NK-92 (cell line): Measurements from ENCODE around the gene HSDL2.

Source experiments
- DNase-seq: peaks from one replicate; lab custom pipeline; 2025; ENCODE audit not compliant: unreplicated experiment; lab: John Stamatoyannopoulos, UW

HSDL2 gene

DNA sequence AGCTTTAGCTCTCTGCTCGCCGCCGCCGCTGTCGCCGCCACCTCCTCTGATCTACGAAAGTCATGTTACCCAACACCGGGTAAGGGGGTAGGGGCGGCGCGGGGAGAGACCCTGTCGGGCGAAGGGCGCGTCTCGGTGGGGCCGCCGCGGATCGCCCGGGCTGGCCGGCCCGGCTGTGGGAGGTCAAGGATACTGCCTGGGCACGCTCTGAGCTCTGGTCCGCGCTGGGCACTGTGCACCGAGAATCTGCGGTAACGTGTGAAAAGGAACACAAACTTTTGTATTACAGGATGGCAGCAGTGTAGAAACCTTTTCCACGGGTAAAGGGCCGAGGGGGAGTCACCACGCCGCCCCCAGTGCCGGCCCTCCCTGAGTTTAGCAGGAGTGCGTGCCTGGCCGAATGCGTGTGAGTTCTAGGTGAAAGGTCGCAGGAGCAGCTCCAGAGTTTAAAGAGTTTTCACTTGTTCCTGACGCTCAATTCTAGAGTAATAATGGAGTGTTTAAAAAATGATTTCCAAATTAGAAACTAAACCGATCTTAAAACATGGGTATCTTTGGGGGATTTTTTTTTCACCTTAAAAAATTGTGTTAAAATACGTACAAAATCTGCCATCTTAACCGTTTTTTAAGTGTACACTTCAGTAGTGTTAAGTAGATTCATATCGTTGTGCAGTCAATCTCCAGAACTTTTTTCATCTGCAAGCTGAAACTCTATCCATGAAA is at the start of gene HSDL2:
Gene HSDL2, plus strand, starts transcription at position 7 of the 723 bp plus-strand sequence. Its CDS starts 56 bp downstream, at position 63.
- DNase-seq: no peak

- no peak for DNase-seq
Observed at GRCh38 chr9:112331674-112331952, 48.3 kb upstream of the HSDL2 start.

DNA sequence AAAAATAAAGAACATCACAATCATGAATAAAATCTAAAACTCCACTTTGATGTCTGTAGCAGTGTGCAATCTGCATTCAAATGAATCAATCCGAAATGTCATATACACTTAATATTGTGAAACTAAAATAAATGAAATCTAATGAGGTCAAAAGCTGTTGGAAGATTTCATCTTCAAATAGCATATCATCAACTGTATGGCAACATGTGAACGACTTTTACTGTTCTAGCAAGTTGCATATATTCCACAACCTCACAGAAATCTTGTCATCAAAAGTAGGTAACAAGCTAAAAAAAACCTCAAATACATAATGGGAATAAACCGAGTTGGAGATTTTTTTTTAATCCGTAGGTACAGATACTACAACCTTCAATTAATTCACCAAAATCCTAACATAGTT is 47.7 kb upstream of the HSDL2 start:
- no peak for DNase-seq

DNA sequence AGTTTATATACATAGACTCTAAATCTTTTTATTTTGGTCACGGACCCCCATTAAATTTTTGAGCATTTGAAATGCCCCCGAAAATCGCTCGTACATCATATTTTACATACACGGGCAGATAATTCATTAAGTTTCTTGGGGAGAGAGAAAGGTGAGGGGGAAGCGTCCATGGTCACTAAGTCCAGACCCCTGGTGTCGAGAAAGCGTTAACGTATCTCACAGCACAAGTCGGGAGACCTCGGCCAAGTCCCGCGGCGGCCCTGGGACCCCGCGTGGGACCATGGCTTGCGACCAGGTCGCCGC is 47.3 kb upstream of the HSDL2 start:
- no peak for DNase-seq

GRCh38 chr9:112332977-112333638 is 46.8 kb upstream of the HSDL2 start, which contains the start of gene PTBP3:
PTBP3 (minus strand) TSS chr9:112333619; CDS start chr9:112297865, 35,754 bp downstream.
- DNase-seq: no peak

GRCh38 chr9:112333639-112334431 is 46.1 kb upstream of the HSDL2 start:
- peak; percentile 36 for DNase-seq

DNA sequence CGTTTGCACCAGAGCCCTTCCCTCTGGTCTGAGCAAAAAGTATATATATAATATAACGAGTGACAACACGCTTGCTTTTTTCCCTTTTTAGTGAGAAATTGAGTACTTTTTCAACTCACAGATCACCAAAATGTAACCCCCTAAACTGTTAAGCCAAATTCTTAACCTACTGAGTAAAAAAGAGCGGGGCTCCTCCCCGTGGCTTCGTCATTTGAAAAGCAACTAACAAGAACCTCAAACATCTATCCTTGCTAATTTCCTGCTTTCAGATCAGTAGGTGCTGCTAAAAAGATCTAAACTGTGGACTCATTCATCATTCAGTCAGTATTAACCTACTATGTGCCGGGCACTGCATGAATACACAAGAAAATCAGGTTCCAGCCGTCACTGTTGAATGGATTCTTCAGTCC is 45.5 kb upstream of the HSDL2 start:
- DNase-seq: no peak

- DNase-seq: no peak
Observed at GRCh38 chr9:112337547-112337946, 42.4 kb upstream of the HSDL2 start.

GRCh38 chr9:112338561-112338960 is 41.3 kb upstream of the HSDL2 start:
- DNase-seq: no peak

DNA sequence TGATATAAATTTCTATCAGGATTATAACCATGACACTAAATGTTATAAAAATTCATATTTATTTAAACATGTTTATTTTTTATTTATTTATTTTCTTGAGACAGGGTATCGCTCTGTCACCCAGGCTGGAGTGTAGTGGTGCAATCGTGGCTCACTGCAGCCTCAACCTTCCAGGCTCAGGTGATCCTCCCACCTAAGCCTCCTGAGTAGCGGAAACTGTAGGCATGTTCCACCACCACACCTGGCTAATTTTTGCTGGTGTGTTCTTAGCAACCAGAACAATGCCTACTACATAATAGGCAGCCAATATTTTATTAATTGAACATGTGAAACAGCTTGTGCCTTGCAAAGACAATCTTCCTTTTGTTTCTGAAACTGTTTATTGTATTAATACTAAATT is 40.0 kb upstream of the HSDL2 start:
- DNase-seq: no peak

DNA sequence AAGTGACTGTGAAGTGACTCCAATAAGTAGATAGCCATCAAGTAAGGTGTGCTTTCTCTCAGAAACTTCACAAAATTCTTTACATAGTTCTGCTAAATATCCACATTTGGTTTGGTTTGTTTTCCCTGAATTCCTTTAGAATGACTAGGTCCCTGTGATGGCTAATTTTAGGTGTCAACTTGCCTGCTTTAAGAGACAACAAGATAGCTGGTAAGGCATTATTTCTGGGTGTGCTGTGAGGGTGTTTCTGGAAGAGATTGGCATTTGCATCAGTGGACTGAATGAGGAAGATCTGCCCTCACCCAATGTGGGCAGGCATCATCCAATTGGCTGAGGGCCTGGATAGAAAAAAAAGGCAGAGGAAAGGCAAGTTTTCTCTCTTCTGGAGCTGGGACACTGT is 38.2 kb upstream of the HSDL2 start:
- no peak for DNase-seq

DNA sequence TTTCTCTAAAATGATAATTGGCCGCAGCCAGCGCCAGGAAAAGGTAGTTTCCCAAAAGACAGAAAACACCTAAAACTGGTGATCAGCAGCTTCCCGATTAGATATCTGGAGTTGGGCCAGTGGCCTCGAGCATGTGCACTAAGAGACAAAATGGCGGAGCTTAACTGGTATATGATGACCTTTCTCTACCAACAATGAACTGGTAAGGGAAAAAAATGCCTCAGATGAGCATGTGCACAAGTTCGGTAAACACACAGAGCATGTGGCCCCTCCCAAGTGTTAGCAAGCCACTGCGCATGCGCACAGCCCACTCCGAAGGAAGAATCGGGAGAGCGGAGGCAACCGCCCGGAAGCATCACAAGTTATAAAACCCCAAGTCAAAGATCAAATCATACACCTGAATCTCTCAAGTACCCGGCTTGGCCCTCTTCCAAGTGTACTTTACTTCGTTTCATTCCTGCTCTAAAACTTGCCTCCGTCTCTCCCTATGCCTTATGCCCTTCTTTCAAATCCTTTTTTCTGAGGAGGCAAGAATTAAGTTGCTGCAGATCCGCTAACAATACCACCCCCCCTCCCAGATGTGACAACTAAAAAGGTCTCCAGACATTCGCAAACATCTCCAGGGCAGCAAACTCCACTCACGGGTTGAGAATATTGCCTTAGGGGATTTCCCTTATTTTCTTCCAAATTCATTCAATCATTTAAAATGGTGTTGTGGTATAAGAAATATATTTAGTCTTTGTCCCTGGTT is 31.5 kb upstream of the HSDL2 start:
- DNase-seq: no peak

DNA sequence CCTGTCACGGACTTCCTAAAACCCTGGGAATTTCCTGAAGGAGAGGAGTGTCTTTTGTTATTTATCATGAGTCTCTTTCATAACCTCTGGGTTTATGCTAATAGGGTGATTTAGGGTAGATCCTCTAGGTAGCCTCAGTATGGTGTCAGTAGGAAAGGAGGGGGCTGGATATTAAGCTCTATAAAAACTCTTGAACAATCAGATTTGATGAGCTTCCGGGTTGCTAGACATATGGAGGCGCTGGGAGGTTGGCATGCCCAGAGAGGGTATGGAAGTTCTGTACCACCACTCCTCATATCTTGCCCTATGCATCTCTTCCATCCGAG is 30.9 kb upstream of the HSDL2 start:
- DNase-seq: no peak

GRCh38 chr9:112351184-112351583 is 28.7 kb upstream of the HSDL2 start:
- DNase-seq: no peak

DNA sequence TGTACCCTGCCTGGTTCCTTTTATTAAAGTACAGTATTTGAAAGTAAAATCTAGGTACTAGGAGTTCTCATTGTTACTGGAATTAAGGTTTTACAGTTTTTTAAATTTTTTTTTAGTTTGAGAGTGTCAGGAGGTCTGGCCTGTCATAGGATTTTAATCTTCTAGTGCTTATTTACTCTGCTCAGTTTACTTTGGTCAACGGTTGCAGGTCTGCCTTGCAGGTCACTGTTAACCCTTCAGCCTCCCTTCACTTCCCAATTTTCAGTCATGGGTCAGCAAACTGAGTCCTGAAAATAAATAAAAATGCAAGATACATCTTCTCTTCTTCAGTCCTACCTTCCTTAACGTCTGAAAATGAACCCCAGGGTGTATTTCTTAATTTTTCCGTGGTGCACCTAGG is 27.7 kb upstream of the HSDL2 start:
- no peak for DNase-seq

- DNase-seq: no peak
Observed at GRCh38 chr9:112354081-112354743, 25.7 kb upstream of the HSDL2 start.

DNA sequence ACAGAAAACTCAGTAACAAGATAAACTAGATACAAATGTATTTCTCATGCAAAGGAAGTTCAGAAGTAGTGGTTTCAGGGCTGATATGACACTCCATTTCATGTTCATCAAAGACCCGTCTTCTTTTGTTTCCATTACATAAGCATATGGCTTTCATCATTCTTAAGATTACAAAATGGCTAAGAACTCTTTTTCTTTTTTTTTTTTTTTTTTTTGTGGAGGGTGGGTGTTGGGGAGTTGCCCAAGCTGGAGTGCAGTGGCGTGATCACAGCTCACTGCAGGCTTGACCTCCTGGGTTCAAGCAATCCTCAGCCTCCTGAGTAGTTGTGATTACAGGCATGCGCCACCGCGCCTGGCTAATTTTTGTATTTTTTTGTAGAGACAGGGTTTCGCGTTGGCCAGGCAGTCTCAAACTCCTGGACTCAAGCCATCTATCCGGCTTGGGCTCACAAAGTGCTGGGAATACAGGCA is 24.4 kb upstream of the HSDL2 start:
- no peak for DNase-seq

DNA sequence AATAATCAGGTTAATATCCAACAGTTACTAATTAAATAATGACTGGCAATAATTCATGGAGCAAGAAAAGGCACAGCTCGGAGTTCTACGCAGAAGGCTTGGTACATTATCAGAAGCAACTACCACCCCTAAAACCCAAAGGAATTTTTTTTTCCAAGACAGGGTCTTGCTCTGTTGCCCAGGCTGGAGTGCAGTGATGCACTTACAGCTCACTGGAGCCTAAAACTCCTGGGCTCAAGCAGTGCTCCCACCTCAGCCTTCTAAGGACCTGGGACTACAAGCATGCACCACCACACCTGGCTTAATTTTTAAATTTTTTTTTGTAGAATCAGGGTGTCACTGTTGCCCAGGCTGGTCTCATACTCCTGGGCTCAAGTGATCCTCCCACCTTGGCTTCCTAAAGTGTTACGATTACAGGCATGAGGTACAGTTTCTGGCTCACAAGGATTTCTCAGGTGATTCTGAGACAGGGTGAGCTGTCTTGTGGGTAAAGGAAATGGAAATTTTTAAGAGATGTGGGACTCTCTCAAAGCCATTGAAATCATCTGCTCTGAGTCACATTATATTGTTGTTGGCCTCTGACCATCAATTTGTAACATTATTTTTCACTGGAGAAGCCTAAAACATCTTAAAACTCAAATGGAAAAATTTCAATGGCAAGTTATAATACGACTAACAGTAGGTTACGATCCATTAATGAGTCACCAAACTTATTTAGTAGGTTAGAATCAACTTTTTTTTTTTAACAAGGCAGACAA is 19.7 kb upstream of the HSDL2 start:
- DNase-seq: no peak

GRCh38 chr9:112361601-112362000 is 18.3 kb upstream of the HSDL2 start:
- no peak for DNase-seq

- DNase-seq: no peak
Observed at GRCh38 chr9:112364761-112365160, 15.1 kb upstream of the HSDL2 start.
